Osteoblast (primary cell): ENCODE results near the gene SCAMP5. TPM values are rescaled to one million over a fixed set of nuclear protein-coding genes. Genes with fewer than 3 reads are reported as not detected.

Experiments
- DNase-seq: peaks from one replicate; pipeline ENCODE4 v3.0.0; 2011; ENCODE audit warnings: low spot score, mixed read lengths; ENCODE audit not compliant: insufficient read length; ENCODE audit errors: missing footprints
- H2AFZ ChIP-seq: 2 replicates; pipeline ENCODE4 v1.6.0; 2011; ENCODE audit warnings: mild to moderate bottlenecking, low read length
- H3K27ac ChIP-seq: 2 replicates; pipeline ENCODE4 v1.5.1; 2011; ENCODE audit warnings: mild to moderate bottlenecking, low read depth, low read length, moderate library complexity
- H3K27me3 ChIP-seq: 2 replicates; pipeline ENCODE4 v1.6.0; 2012; ENCODE audit warnings: mild to moderate bottlenecking, control low read depth, inconsistent platforms, low read length, moderate library complexity; ENCODE audit not compliant: insufficient read depth
- H3K36me3 ChIP-seq: 2 replicates; pipeline ENCODE4 v1.5.1; 2011; ENCODE audit warnings: mild to moderate bottlenecking, low read length, control low read depth, moderate library complexity; ENCODE audit not compliant: insufficient read depth
- H3K4me1 ChIP-seq: 2 replicates; pipeline ENCODE4 v1.5.1; 2011; ENCODE audit warnings: mild to moderate bottlenecking, low read length, control low read depth, moderate library complexity; ENCODE audit not compliant: insufficient read depth
- H3K4me2 ChIP-seq: 2 replicates; pipeline ENCODE4 v1.6.0; 2011; ENCODE audit warnings: mild to moderate bottlenecking, low read length; ENCODE audit not compliant: insufficient read depth
- H3K4me3 ChIP-seq: fragments of 200-600 bp; sonication (generic); 3 replicates; pipeline ENCODE4 v1.5.1; 2012; ENCODE audit warnings: mild to moderate bottlenecking, low read length, inconsistent platforms; ENCODE audit not compliant: insufficient read depth
- H3K79me2 ChIP-seq: 2 replicates; pipeline ENCODE4 v1.6.0; 2012; ENCODE audit warnings: mild to moderate bottlenecking, low read length, control low read depth, inconsistent platforms; ENCODE audit not compliant: insufficient read depth
- H3K9me3 ChIP-seq: 2 replicates; pipeline ENCODE4 v1.5.1; 2011; ENCODE audit warnings: low read depth, low read length, control low read depth
- H4K20me1 ChIP-seq: 2 replicates; pipeline ENCODE4 v1.6.0; 2012; ENCODE audit warnings: mild to moderate bottlenecking, low read length, control low read depth; ENCODE audit not compliant: insufficient read depth
- CTCF ChIP-seq: IDR thresholded peaks from 2 replicates; pipeline ENCODE4 v1.5.1; 2011; ENCODE audit warnings: mild to moderate bottlenecking, low read depth, low read length, moderate library complexity; ENCODE audit errors: extremely low read depth
- total RNA-seq: library from RNA; depleted of rRNA; stranded (reverse); fragments of >200 nt; gene quantifications from 2 replicates; pipeline ENCODE4 v1.2.3, GENCODE V29; 2012

The SCAMP5 gene
- total RNA-seq, 1 donor: 1.8 TPM

GRCh38 chr15:75023872-75024636 lies 28.7 kb downstream of the SCAMP5 start:
- no peaks in the 10 kb centered on the region for H3K27me3 ChIP-seq
- no peak for TF ChIP-seq CTCF
- H3K4me3 ChIP-seq: peak overlapping the region; percentile 100
- H3K27ac ChIP-seq: peak overlapping the region; percentile 92
- no peaks in the 10 kb centered on the region for H3K36me3 ChIP-seq
- DNase-seq: no peak
- peak overlapping the region; percentile 99 for H3K4me2 ChIP-seq
- peaks cover 10% of the 10 kb centered on the region for H3K79me2 ChIP-seq
- H3K9me3 ChIP-seq: no peaks in the 10 kb centered on the region
- peaks cover 7% of the 10 kb centered on the region for H3K4me1 ChIP-seq
- H4K20me1 ChIP-seq: no peaks in the 10 kb centered on the region
- peak overlapping the region; percentile 98 for H2AFZ ChIP-seq

GRCh38 chr15:75025107-75025506 lies 29.7 kb downstream of the SCAMP5 start:
- TF ChIP-seq CTCF: no peak

GRCh38 chr15:75025548-75026260 lies 30.3 kb downstream of the SCAMP5 start:
- H3K4me3 ChIP-seq: no peak overlapping the region
- no peak overlapping the region for H2AFZ ChIP-seq
- no peak overlapping the region for H3K27ac ChIP-seq
- no peaks in the 10 kb centered on the region for H3K36me3 ChIP-seq
- H3K4me2 ChIP-seq: no peak overlapping the region
- no peak for TF ChIP-seq CTCF
- no peaks in the 10 kb centered on the region for H3K27me3 ChIP-seq
- H3K79me2 ChIP-seq: peaks cover 17% of the 10 kb centered on the region
- peaks cover 20% of the 10 kb centered on the region for H3K4me1 ChIP-seq
- H3K9me3 ChIP-seq: no peaks in the 10 kb centered on the region
- no peak for DNase-seq
- no peaks in the 10 kb centered on the region for H4K20me1 ChIP-seq

More at GRCh38 chr15:75025107-75025506, 29.7 kb downstream of the SCAMP5 start:
- H4K20me1 ChIP-seq: no peaks in the 10 kb centered on the region
- H3K79me2 ChIP-seq: peaks cover 12% of the 10 kb centered on the region
- peaks cover 17% of the 10 kb centered on the region for H3K4me1 ChIP-seq
- no peaks in the 10 kb centered on the region for H3K9me3 ChIP-seq
- no peak overlapping the region for H3K4me3 ChIP-seq
- no peak for DNase-seq
- H3K27ac ChIP-seq: no peak overlapping the region
- no peak overlapping the region for H2AFZ ChIP-seq
- H3K4me2 ChIP-seq: no peak overlapping the region
- H3K36me3 ChIP-seq: no peaks in the 10 kb centered on the region
- no peaks in the 10 kb centered on the region for H3K27me3 ChIP-seq

- Histone ChIP-seq H3K27me3 (no peaks in the 10 kb centered on the region), H3K4me2 (no peak overlapping the region), H3K4me1 (peaks cover 20% of the 10 kb centered on the region), H2AFZ (no peak overlapping the region), H3K9me3 (no peaks in the 10 kb centered on the region), H3K79me2 (peaks cover 17% of the 10 kb centered on the region), H3K36me3 (no peaks in the 10 kb centered on the region), H4K20me1 (no peaks in the 10 kb centered on the region), H3K4me3 (no peak overlapping the region), H3K27ac (no peak overlapping the region)
- no peak for DNase-seq
- no peak for TF ChIP-seq CTCF
Observed at GRCh38 chr15:75027551-75027950, 32.2 kb downstream of the SCAMP5 start.
